K562 (cell line): ENCODE results near the gene DPP10.

Experiments
- CEBPB ChIP-seq: fragments of 450-650 bp; IDR thresholded peaks from 2 replicates; pipeline ENCODE4 v1.6.1; 2016; ENCODE audit warnings: missing genetic modification characterization, missing compliant biosample characterization
- CHCHD3 ChIP-seq: fragments of 250-450 bp; sonication (Bioruptor Pico); IDR thresholded peaks from 2 replicates; pipeline ENCODE4 v2.1.2; 2022; ENCODE audit warnings: mild to moderate bottlenecking
- MTA2 ChIP-seq: fragments of 450-650 bp; IDR thresholded peaks from 2 replicates; pipeline ENCODE4 v1.6.1; 2016; ENCODE audit warnings: low read depth
- ZKSCAN1 ChIP-seq: fragments of 150-350 bp; IDR thresholded peaks from 2 replicates; pipeline ENCODE4 v1.6.1; 2016; ENCODE audit warnings: low read depth, low read length
- TF ChIP-seq, protein P1 (sequence below), 3 experiments: IDR thresholded peaks in 2 of 3; conservative IDR thresholded peaks in 1 of 3; 2 replicates each; pipeline ENCODE4 v1.5.1; 2011 to 2012; ENCODE audit warnings: low read length in 3 of 3, mild to moderate bottlenecking in 3 of 3, control low read depth in 2 of 3, improper control_type of control experiment in 1 of 3, inconsistent platforms in 1 of 3, low read depth in 1 of 3, mixed read lengths in 1 of 3, moderate library complexity in 1 of 3; ENCODE audit not compliant: insufficient read depth in 2 of 3
- TF ChIP-seq, protein P2 (sequence below): fragments of 250-450 bp; sonication (Bioruptor Pico); IDR thresholded peaks from 2 replicates; pipeline ENCODE4 v1.4.0; 2020; ENCODE audit warnings: mild to moderate bottlenecking
- TF ChIP-seq, protein P3 (sequence below): IDR thresholded peaks from 2 replicates; pipeline ENCODE4 v1.6.1; 2011; ENCODE audit not compliant: insufficient read length; ENCODE audit errors: extremely low read depth

DNA sequence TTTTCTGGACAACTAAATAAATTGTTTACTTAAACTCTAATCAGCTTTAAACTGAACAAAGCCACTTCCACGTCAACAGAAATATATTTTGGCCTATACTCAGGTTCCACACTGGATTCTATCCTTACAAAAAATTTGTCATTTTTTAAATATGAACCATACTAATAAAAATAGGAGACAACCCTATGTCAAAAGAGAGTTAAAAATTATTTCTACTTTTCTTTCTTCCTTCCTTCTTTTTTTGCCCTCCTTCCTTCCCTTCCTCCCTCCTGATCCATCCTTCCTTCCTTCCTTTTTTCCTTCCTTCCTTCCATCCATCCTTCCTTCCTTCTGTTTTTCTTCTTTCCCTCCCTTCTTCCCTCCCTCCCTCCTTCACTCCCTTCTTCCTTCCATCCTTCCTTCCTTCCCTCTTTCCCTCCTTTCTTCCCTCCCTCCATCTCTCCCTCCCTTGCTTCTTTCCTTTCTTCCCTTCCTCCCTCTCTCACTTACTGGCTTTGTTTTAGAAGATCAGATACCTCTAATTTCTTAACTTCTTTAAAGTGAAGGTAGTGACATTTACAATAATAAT is 1444.9 kb downstream of the DPP10 start:
- TF ChIP-seq ZKSCAN1: no peak
- TF ChIP-seq CEBPB (tag): no peak
- TF ChIP-seq, protein P1, sequence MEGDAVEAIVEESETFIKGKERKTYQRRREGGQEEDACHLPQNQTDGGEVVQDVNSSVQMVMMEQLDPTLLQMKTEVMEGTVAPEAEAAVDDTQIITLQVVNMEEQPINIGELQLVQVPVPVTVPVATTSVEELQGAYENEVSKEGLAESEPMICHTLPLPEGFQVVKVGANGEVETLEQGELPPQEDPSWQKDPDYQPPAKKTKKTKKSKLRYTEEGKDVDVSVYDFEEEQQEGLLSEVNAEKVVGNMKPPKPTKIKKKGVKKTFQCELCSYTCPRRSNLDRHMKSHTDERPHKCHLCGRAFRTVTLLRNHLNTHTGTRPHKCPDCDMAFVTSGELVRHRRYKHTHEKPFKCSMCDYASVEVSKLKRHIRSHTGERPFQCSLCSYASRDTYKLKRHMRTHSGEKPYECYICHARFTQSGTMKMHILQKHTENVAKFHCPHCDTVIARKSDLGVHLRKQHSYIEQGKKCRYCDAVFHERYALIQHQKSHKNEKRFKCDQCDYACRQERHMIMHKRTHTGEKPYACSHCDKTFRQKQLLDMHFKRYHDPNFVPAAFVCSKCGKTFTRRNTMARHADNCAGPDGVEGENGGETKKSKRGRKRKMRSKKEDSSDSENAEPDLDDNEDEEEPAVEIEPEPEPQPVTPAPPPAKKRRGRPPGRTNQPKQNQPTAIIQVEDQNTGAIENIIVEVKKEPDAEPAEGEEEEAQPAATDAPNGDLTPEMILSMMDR (IDR thresholded peaks at IDR 0.05 in 2 of 3, conservative IDR thresholded peaks at IDR 0.05 in 1 of 3; ENCODE audit: insufficient read depth in 2 of 3, low read depth in 1 of 3, low read length in 3 of 3): no peak
- TF ChIP-seq, protein P2, sequence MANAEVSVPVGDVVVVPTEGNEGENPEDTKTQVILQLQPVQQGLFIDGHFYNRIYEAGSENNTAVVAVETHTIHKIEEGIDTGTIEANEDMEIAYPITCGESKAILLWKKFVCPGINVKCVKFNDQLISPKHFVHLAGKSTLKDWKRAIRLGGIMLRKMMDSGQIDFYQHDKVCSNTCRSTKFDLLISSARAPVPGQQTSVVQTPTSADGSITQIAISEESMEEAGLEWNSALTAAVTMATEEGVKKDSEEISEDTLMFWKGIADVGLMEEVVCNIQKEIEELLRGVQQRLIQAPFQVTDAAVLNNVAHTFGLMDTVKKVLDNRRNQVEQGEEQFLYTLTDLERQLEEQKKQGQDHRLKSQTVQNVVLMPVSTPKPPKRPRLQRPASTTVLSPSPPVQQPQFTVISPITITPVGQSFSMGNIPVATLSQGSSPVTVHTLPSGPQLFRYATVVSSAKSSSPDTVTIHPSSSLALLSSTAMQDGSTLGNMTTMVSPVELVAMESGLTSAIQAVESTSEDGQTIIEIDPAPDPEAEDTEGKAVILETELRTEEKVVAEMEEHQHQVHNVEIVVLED (CRISPR knock-in tag): no peak
- TF ChIP-seq CHCHD3 (CRISPR knock-in tag): no peak
- TF ChIP-seq, protein P3, sequence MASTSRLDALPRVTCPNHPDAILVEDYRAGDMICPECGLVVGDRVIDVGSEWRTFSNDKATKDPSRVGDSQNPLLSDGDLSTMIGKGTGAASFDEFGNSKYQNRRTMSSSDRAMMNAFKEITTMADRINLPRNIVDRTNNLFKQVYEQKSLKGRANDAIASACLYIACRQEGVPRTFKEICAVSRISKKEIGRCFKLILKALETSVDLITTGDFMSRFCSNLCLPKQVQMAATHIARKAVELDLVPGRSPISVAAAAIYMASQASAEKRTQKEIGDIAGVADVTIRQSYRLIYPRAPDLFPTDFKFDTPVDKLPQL: no peak
- TF ChIP-seq MTA2: no peak
